Endothelial cell (in vitro differentiated cells): ENCODE results near the gene SLC8A1. TPM values are rescaled to one million over a fixed set of nuclear protein-coding genes. Genes with fewer than 3 reads are reported as not detected.

Experiments used
- DNase-seq: peaks from one replicate; pipeline ENCODE4 v3.0.0; 2021; ENCODE audit warnings: low spot score
- H3K27ac Mint-ChIP-seq: one replicate; pipeline ENCODE4 v1.8.0; 2021; ENCODE audit warnings: mixed read lengths, inconsistent platforms; ENCODE audit not compliant: unreplicated experiment
- H3K27me3 Mint-ChIP-seq: one replicate; pipeline ENCODE4 v1.8.0; 2021; ENCODE audit warnings: mild to moderate bottlenecking, moderate library complexity, mixed read lengths, inconsistent platforms; ENCODE audit not compliant: unreplicated experiment
- H3K36me3 Mint-ChIP-seq: one replicate; pipeline ENCODE4 v1.8.0; 2021; ENCODE audit warnings: mild to moderate bottlenecking, low read depth, mixed read lengths, inconsistent platforms; ENCODE audit not compliant: unreplicated experiment
- H3K4me1 Mint-ChIP-seq: one replicate; pipeline ENCODE4 v1.8.0; 2021; ENCODE audit warnings: mild to moderate bottlenecking, mixed read lengths, inconsistent platforms; ENCODE audit not compliant: unreplicated experiment
- H3K4me3 Mint-ChIP-seq: one replicate; pipeline ENCODE4 v1.8.0; 2021; ENCODE audit warnings: mild to moderate bottlenecking, mixed read lengths, inconsistent platforms; ENCODE audit not compliant: unreplicated experiment
- H3K9me3 Mint-ChIP-seq: one replicate; pipeline ENCODE4 v1.8.0; 2021; ENCODE audit warnings: mixed read lengths, inconsistent platforms; ENCODE audit not compliant: unreplicated experiment
- total RNA-seq: library from RNA; stranded (reverse); fragmentation: NEBNext Ultra II Directional; extraction: Animal tissue kit (Norgen Biotek cat#: 25700); gene quantifications from one replicate; pipeline ENCODE4 v1.2.1, GENCODE V29; 2021; ENCODE audit not compliant: unreplicated experiment
- TF ChIP-seq, protein P1 (sequence below): fragments of 200-600 bp; sonication (generic); IDR thresholded peaks from one replicate; pipeline ENCODE4 v1.5.0; 2021; ENCODE audit warnings: antibody characterized with exemption; ENCODE audit not compliant: unreplicated experiment

Gene SLC8A1
- total RNA-seq, 1 donor from 2014 or later, result 0.80 TPM

GRCh38 chr2:40418614-40419363 lies 33.1 kb downstream of the SLC8A1 start:
- DNase-seq, result no peak
- Mint-ChIP-seq H3K4me3 (no peak overlapping the region), H3K27ac (no peak overlapping the region), H3K36me3 (no peaks in the 10 kb centered on the region), H3K9me3 (no peaks in the 10 kb centered on the region), H3K27me3 (no peaks in the 10 kb centered on the region), H3K4me1 (peaks cover 4% of the 10 kb centered on the region)
- TF ChIP-seq, protein P1, sequence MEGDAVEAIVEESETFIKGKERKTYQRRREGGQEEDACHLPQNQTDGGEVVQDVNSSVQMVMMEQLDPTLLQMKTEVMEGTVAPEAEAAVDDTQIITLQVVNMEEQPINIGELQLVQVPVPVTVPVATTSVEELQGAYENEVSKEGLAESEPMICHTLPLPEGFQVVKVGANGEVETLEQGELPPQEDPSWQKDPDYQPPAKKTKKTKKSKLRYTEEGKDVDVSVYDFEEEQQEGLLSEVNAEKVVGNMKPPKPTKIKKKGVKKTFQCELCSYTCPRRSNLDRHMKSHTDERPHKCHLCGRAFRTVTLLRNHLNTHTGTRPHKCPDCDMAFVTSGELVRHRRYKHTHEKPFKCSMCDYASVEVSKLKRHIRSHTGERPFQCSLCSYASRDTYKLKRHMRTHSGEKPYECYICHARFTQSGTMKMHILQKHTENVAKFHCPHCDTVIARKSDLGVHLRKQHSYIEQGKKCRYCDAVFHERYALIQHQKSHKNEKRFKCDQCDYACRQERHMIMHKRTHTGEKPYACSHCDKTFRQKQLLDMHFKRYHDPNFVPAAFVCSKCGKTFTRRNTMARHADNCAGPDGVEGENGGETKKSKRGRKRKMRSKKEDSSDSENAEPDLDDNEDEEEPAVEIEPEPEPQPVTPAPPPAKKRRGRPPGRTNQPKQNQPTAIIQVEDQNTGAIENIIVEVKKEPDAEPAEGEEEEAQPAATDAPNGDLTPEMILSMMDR, result no peak

DNA sequence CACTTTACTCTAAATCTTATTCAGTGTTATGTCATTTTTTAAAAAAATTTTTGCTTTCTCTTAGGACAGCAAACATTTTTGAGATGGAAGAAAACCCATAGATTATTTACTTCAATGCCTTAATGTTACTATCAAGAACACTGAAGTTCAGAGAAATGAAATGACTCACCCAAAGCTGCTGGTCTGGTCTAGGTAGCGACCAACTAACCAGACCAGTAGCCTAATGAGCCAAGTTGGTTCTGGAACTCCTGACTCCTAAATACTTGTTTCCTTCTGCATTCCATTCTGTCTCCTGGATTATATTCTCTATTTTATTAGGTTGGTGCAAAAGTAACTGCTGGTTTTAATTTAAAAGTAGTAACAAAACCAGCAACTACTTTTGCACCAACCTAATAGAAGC lies 35.4 kb downstream of the SLC8A1 start:
- Mint-ChIP-seq H3K9me3 (no peaks in the 10 kb centered on the region), H3K4me1 (peaks cover under 1% of the 10 kb centered on the region), H3K4me3 (no peak overlapping the region), H3K36me3 (no peaks in the 10 kb centered on the region), H3K27me3 (no peaks in the 10 kb centered on the region), H3K27ac (no peak overlapping the region)
- TF ChIP-seq, protein P1, result no peak
- DNase-seq, result no peak

DNA sequence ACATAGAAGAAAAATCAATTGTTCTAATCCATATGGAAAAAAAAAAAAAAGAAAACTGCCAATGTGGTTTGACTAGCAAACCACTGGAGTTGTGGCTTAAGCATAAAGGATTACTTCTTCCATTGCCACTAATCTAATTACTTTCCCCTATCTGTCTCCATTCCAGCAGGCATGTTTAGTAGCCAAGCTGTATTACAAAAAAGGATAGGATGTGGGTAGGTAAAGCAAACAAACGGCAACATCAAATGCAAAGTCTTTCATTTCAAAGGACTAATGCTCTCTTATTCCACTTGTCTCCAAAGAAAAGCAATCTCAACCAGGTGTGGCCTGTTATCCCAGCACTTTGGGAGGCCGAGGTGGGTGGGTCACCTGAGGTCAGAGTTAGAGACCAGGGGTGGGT lies 36.5 kb downstream of the SLC8A1 start:
- TF ChIP-seq, protein P1, result no peak
- Mint-ChIP-seq H3K9me3 (no peaks in the 10 kb centered on the region), H3K4me1 (no peaks in the 10 kb centered on the region), H3K27me3 (no peaks in the 10 kb centered on the region), H3K27ac (no peak overlapping the region), H3K36me3 (no peaks in the 10 kb centered on the region), H3K4me3 (no peak overlapping the region)
- no peak for DNase-seq

GRCh38 chr2:40412456-40412855 lies 39.4 kb downstream of the SLC8A1 start:
- H3K4me3 Mint-ChIP-seq, result no peak overlapping the region
- DNase-seq, result no peak
- no peaks in the 10 kb centered on the region for H3K36me3 Mint-ChIP-seq
- no peak overlapping the region for H3K27ac Mint-ChIP-seq
- no peaks in the 10 kb centered on the region for H3K4me1 Mint-ChIP-seq
- TF ChIP-seq, protein P1, result no peak
- no peaks in the 10 kb centered on the region for H3K27me3 Mint-ChIP-seq
- no peaks in the 10 kb centered on the region for H3K9me3 Mint-ChIP-seq

- Mint-ChIP-seq H3K4me1 (no peaks in the 10 kb centered on the region), H3K27me3 (no peaks in the 10 kb centered on the region), H3K36me3 (no peaks in the 10 kb centered on the region), H3K27ac (no peak overlapping the region), H3K4me3 (no peak overlapping the region), H3K9me3 (no peaks in the 10 kb centered on the region)
- no peak for DNase-seq
- TF ChIP-seq, protein P1, result no peak
Measured at GRCh38 chr2:40410695-40411094, 41.2 kb downstream of the SLC8A1 start.
